GM23248 (cell line): ENCODE measurements around the gene NOTCH1.

Source experiments
- EZH2 ChIP-seq: fragments of 200-600 bp; sonication (generic); IDR thresholded peaks from 2 replicates; pipeline ENCODE4 v1.6.1; 2018; ENCODE audit warnings: antibody characterized with exemption, mild to moderate bottlenecking; ENCODE audit not compliant: insufficient read depth, poor library complexity, severe bottlenecking
- EZH2phosphoT487 ChIP-seq: fragments of 200-600 bp; sonication (generic); IDR thresholded peaks from 2 replicates; pipeline ENCODE4 v1.6.1; 2018; ENCODE audit warnings: antibody characterized with exemption, moderate library complexity, mild to moderate bottlenecking, low read depth; ENCODE audit not compliant: insufficient read depth

GRCh38 chr9:136536051-136536720 lies 9.7 kb downstream of the NOTCH1 start:
- TF ChIP-seq EZH2phosphoT487 (no peak), EZH2 (no peak)
